Measurements from ENCODE around the gene PKNOX2. TPM values are rescaled to one million over a fixed set of nuclear protein-coding genes. Genes with fewer than 3 reads are reported as not detected.

PKNOX2 gene
- total and polyA plus RNA-seq, 2 of the 8 experiments (the other 6 are each of a cell fraction or from before 2014, with no cell fraction given) = 2.0 TPM

DNA sequence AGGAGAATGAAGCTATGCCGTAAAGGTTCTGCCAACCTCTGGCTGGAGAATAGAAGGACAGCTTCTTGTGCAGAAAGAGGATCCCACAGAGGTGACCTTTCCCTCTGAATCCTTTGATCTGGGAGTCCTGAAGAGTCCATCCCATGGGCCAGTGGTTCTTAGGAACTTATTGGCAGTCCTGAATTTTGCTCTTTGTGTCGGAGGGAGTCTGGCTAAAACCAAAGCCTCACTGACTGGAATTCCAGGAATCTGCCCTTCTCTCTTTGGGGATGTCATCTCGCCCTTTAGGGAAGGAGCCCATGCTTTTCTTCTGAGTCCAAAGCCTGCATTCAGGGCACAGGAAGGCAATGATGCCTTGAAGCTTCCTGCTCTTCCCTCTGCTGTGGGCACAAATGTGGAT is 45.5 kb downstream of the PKNOX2 start:
- Histone ChIP-seq H3K23me2 (ENCODE audit: low read depth, low read length) (no peaks in the 10 kb centered on the region; the same call in 1 of the 2 replicates), H3K27ac (ENCODE audit: low read depth, low read length) (no peak overlapping the region), H3K9ac (replicated peaks in 1 of 4; ENCODE audit: extremely low read depth in 1 of 4, low read depth in 3 of 4, low read length in 3 of 4) (no peak overlapping the region), H3K27me3 (replicated peaks in 1 of 4; ENCODE audit: control insufficient read depth in 3 of 4, extremely low read depth in 1 of 4, insufficient read depth in 3 of 4, low read length in 3 of 4) (no peaks in the 10 kb centered on the region; a peak in 3 of 7 replicates), H2AFZ (ENCODE audit: low read length) (no peak overlapping the region), H3K4me3 (ENCODE audit: extremely low read depth in 1 of 4, insufficient read depth in 2 of 4, low read depth in 3 of 4, low read length in 4 of 4) (no peak overlapping the region), H3K79me2 (ENCODE audit: control insufficient read depth in 1 of 2, insufficient read depth in 2 of 2, low read length in 2 of 2) (no peaks in the 10 kb centered on the region), H3K56ac (replicated peaks; ENCODE audit: insufficient read length, low read depth, low read length) (no peak overlapping the region), H3K4me1 (replicated peaks in 1 of 4; ENCODE audit: control insufficient read depth in 3 of 4, insufficient read depth in 4 of 4, low read length in 3 of 4) (peaks cover 11 to 30% (median 17%) of the 10 kb centered on the region in 4 experiments), H3K36me3 (ENCODE audit: control insufficient read depth in 2 of 4, insufficient read depth in 4 of 4, low read length in 3 of 4) (no peaks in the 10 kb centered on the region), H2BK15ac (ENCODE audit: low read length) (no peak overlapping the region), H2AK5ac (ENCODE audit: low read depth, low read length) (0 out of 2 replicates have a peak overlapping the region, but pooled peaks have one; percentile 53), H2BK12ac (ENCODE audit: low read depth, low read length) (0 out of 2 replicates have a peak overlapping the region, but pooled peaks have one; percentile 60), H3K4ac (replicated peaks; ENCODE audit: insufficient read length, low read depth, low read length) (no peak overlapping the region), H4K91ac (replicated peaks; ENCODE audit: insufficient read length, low read length) (no peak overlapping the region), H4K20me1 (replicated peaks in 1 of 2; ENCODE audit: control insufficient read depth in 1 of 2, insufficient read depth in 2 of 2, low read length in 2 of 2) (no peaks in the 10 kb centered on the region), H3K18ac (ENCODE audit: extremely low read depth, low read length) (no peak overlapping the region; the same call in 1 of the 2 replicates), H2BK120ac (replicated peaks; ENCODE audit: low read depth, low read length) (no peak overlapping the region), H2BK5ac (ENCODE audit: low read depth, low read length) (0 out of 2 replicates have a peak overlapping the region, but pooled peaks have one; percentile 48), H3K4me2 (ENCODE audit: insufficient read depth in 1 of 2, low read depth in 2 of 2, low read length in 2 of 2) (no peak overlapping the region), H3K14ac (ENCODE audit: insufficient read length) (no peak overlapping the region), H3K23ac (ENCODE audit: insufficient read length) (no peak overlapping the region), H4K5ac (ENCODE audit: insufficient read length, low read depth, low read length) (no peak overlapping the region), H2BK20ac (ENCODE audit: low read length) (no peak overlapping the region), H3K9me3 (ENCODE audit: insufficient read depth in 2 of 2, low read depth in 1 of 2, low read length in 1 of 2) (no peaks in the 10 kb centered on the region), H3K79me1 (ENCODE audit: low read depth, low read length) (no peaks in the 10 kb centered on the region), H4K8ac (ENCODE audit: extremely low read depth, insufficient read depth, low read length) (no peak overlapping the region)
- FAIRE-seq (no peak), DNase-seq (ENCODE audit: low read depth in 1 of 2, low spot score in 2 of 2) (no peak)
- POLR2A ChIA-PET (ENCODE audit: partially characterized antibody) = no interaction called here
- WGBS, 2 experiments (ENCODE audit: extremely low coverage in 1 of 2, insufficient coverage in 1 of 2, insufficient read length in 1 of 2, insufficient replicate concordance in 2 of 2, low coverage in 1 of 2, low lambda C conversion rate in 2 of 2, missing lambda C conversion rate in 1 of 2) = 74% methylated on average over 3 of the region's 3 CpGs; no CpG with 5 or more reads in 1 of the 2 experiments
- TF ChIP-seq ZNF274 (IDR thresholded peaks at IDR 0.05; ENCODE audit: borderline replicate concordance, extremely low read depth, low read length) (no peak), BRCA1 (IDR thresholded peaks at IDR 0.05; ENCODE audit: low read depth, low read length) (no peak), TEAD4 (IDR thresholded peaks at IDR 0.05; ENCODE audit: low read depth, low read length) (peak; percentile 75)
- CTCF ChIA-PET (ENCODE audit: partially characterized antibody) = interaction anchor here (1.3 kb wide), 1 partner anchor 45 kb away, joined by 4 read pairs; no protein-coding TSS in a partner anchor

Data from H1 (cell line).